OCI-LY3 (cell line): ENCODE measurements around the gene OGDH.
A peak's percentile ranks its signal among the peaks of the same experiment; 100 is the strongest.
"Not testable (repeated sequence)": the region's sequence is repeated elsewhere in the genome, so short reads cannot be mapped to it uniquely, and the experiment has no call there.

Experiments used
- H2AFZ ChIP-seq: fragments of 200-600, 300-600 bp; shearing (Covaris generic); 2 replicates; pipeline ENCODE4 v1.6.0; 2014; ENCODE audit warnings: antibody characterized with exemption, low read depth, low read length
- H3K27ac ChIP-seq: fragments of 200-600, 300-600 bp; sonication (generic); 2 replicates; pipeline ENCODE4 v1.5.1; 2014; ENCODE audit warnings: mild to moderate bottlenecking, low read length, moderate library complexity, mixed read lengths
- H3K27me3 ChIP-seq: fragments of 200-600, 300-600 bp; sonication (generic); 2 replicates; pipeline ENCODE4 v1.6.1; 2014; ENCODE audit warnings: low read depth, low read length, mixed read lengths
- H3K36me3 ChIP-seq: fragments of 200-600, 300-600 bp; sonication (generic); replicated peaks from 2 replicates; pipeline ENCODE3; 2014; ENCODE audit warnings: low read depth, low read length, mixed read lengths
- H3K4me1 ChIP-seq: fragments of 300-600, 200-600 bp; sonication (generic); 2 replicates; pipeline ENCODE4 v1.6.1; 2014; ENCODE audit warnings: low read length, mixed read lengths
- H3K4me2 ChIP-seq: fragments of 200-600, 300-600 bp; sonication (generic); 2 replicates; pipeline ENCODE4 v1.6.1; 2014; ENCODE audit warnings: low read length, mixed read lengths
- H3K4me3 ChIP-seq: fragments of 300-600, 200-600 bp; sonication (generic); 2 replicates; pipeline ENCODE4 v1.5.1; 2014; ENCODE audit warnings: antibody characterized with exemption, mild to moderate bottlenecking, low read length, moderate library complexity
- H3K79me2 ChIP-seq: fragments of 300-600, 200-600 bp; shearing (Covaris generic); 2 replicates; pipeline ENCODE4 v1.6.1; 2014; ENCODE audit warnings: mild to moderate bottlenecking, low read length, mixed read lengths
- H3K9ac ChIP-seq: fragments of 300-600, 200-600 bp; shearing (Covaris generic); 2 replicates; pipeline ENCODE4 v1.6.0; 2014; ENCODE audit warnings: mild to moderate bottlenecking, low read length, moderate library complexity
- H3K9me3 ChIP-seq: fragments of 200-600, 300-600 bp; shearing (Covaris generic); 2 replicates; pipeline ENCODE4 v1.6.1; 2014; ENCODE audit warnings: low read length, mixed read lengths; ENCODE audit not compliant: insufficient read depth
- H4K20me1 ChIP-seq: fragments of 200-600, 300-600 bp; sonication (generic); 2 replicates; pipeline ENCODE4 v1.6.1; 2016; ENCODE audit warnings: low read length, mixed read lengths; ENCODE audit not compliant: insufficient read depth
- EZH2phosphoT487 ChIP-seq: fragments of 200-600 bp; shearing (Covaris generic); IDR thresholded peaks from 2 replicates; pipeline ENCODE4 v1.6.1; 2018; ENCODE audit warnings: antibody characterized with exemption, mixed run types, low read depth
- TF ChIP-seq, protein P1 (sequence below): fragments of 200-600, 300-600 bp; sonication (generic); IDR thresholded peaks from 2 replicates; pipeline ENCODE4 v1.5.1; 2014; ENCODE audit warnings: antibody characterized with exemption, low read length, low read depth

OGDH gene

DNA sequence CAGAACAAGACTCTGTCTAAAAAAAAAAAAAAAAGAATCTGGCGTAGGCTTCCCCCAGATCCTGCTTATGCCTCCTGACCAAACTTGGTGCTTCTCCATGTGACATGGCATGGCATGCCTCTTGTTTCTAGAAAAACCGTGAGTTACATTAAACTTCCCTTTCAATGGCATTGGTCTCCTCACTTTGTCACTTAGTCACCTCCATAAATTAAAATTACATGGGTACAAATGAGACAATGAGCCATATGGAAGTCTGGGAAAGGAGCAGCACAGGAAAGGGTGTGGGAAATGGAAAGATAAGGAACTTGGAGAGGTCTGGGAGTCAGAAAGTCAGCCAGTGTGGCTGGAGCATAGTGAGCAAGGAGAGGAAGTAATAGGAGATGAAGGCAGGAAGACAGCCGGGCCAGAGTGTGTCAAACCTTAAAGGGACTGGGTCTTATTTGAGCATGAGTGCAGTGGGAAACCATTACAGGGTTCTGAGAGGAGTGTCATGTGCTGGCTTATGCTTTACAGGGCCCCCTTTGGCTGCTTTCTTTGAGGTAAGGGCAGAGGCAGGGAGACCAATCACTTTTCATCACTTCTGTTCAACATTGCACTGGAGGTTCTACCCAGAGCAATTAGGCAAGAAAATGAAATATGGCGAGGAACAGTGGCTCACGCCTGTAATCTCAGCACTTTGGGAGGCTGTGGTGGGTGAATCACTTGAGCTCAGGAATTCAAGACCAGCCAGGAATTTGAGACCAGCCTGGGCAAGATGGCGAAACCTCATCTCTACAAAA is 120.9 kb downstream of the OGDH start:
- Histone ChIP-seq H2AFZ (peak overlapping the region; percentile 85), H3K36me3 (no peaks in the 10 kb centered on the region), H3K27me3 (no peaks in the 10 kb centered on the region), H3K4me2 (no peak overlapping the region), H3K4me3 (no peak overlapping the region), H3K79me2 (no peaks in the 10 kb centered on the region), H3K9me3 (no peaks in the 10 kb centered on the region), H3K9ac (no peak overlapping the region), H4K20me1 (no peaks in the 10 kb centered on the region), H3K27ac (no peak overlapping the region), H3K4me1 (no peaks in the 10 kb centered on the region)
- no peak for TF ChIP-seq EZH2phosphoT487
- TF ChIP-seq, protein P1, sequence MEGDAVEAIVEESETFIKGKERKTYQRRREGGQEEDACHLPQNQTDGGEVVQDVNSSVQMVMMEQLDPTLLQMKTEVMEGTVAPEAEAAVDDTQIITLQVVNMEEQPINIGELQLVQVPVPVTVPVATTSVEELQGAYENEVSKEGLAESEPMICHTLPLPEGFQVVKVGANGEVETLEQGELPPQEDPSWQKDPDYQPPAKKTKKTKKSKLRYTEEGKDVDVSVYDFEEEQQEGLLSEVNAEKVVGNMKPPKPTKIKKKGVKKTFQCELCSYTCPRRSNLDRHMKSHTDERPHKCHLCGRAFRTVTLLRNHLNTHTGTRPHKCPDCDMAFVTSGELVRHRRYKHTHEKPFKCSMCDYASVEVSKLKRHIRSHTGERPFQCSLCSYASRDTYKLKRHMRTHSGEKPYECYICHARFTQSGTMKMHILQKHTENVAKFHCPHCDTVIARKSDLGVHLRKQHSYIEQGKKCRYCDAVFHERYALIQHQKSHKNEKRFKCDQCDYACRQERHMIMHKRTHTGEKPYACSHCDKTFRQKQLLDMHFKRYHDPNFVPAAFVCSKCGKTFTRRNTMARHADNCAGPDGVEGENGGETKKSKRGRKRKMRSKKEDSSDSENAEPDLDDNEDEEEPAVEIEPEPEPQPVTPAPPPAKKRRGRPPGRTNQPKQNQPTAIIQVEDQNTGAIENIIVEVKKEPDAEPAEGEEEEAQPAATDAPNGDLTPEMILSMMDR = no peak

DNA sequence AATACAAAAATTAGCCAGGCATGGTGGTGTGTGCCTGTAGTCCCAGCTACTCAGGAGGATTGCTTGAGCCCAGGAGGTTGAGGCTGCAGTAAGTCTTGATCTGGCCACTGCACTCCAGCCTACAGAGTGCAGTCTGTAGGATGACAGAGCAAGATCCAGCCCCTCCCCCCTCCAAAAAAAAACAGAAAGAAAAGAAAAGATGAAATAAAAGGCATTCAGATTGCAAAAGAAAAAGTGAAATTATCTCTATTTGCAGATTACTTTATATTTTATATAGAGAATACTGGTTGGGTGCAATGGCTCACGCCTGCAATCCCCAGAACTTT is 121.5 kb downstream of the OGDH start:
- H3K27ac ChIP-seq = no peak overlapping the region
- H3K27me3 ChIP-seq = no peaks in the 10 kb centered on the region
- H3K9me3 ChIP-seq = no peaks in the 10 kb centered on the region
- no peaks in the 10 kb centered on the region for H3K36me3 ChIP-seq
- no peaks in the 10 kb centered on the region for H3K79me2 ChIP-seq
- H3K4me2 ChIP-seq = no peak overlapping the region
- no peaks in the 10 kb centered on the region for H3K4me1 ChIP-seq
- no peaks in the 10 kb centered on the region for H4K20me1 ChIP-seq
- no peak overlapping the region for H2AFZ ChIP-seq
- H3K4me3 ChIP-seq = no peak overlapping the region
- TF ChIP-seq EZH2phosphoT487 = no peak
- TF ChIP-seq, protein P1 = no peak
- no peak overlapping the region for H3K9ac ChIP-seq

DNA sequence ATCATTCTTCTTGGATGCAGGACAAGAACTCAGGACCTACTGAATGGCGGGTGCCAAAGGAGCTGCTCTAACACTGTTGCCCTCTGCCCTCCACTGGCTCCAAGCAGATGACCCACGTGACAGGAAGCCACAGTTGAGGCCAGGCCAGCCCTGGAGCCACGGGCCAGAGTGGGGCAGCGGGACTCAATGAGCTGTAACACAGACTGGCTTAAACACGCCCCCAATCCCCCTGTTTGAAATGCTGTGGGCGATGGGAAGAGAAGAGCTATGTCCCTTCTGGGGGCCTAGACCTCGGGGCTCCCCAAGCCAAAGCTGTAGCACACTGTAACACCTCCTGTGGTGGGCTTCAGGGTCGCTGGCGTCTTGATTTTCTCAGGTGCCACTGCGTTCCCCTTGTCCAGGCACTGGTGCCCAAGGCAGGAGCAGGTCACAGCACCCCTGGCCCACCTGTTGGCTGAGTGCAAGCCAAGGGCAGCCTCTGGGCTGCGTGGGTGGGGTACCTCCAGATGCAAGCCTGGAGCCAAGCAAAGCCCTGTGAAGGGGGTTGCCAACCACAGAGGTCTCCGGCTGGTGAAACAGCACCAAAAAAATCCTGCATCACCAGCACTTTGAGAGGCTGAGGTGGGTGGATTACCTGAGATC is 123.6 kb downstream of the OGDH start:
- Histone ChIP-seq H3K9ac (no peak overlapping the region), H2AFZ (no peak overlapping the region), H3K9me3 (no peaks in the 10 kb centered on the region), H3K4me1 (peaks cover under 1% of the 10 kb centered on the region), H3K27ac (no peak overlapping the region), H4K20me1 (no peaks in the 10 kb centered on the region), H3K79me2 (no peaks in the 10 kb centered on the region), H3K4me2 (no peak overlapping the region), H3K4me3 (no peak overlapping the region), H3K27me3 (no peaks in the 10 kb centered on the region), H3K36me3 (no peaks in the 10 kb centered on the region)
- TF ChIP-seq, protein P1 = no peak
- no peak for TF ChIP-seq EZH2phosphoT487

DNA sequence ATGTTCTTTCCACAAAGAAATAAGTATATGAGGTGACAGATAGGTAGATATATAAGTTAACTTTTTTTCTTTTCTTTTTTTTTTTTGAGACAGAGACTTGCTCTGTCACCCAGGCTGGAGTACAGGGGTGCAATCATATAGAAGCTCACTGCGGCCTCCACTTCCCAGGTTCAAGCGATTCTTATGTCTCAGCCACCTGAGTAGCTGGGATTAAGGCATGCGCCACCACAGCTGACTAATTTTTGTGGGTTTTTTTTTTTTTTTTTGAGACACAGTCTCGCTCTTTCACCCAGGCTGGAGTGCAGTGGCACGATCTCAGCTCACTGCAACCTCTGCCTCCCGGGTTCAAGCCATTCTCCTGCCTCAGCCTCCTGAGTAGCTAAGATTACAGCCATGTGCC is 126.5 kb downstream of the OGDH start:
- H3K4me3 ChIP-seq, H3K4me1 ChIP-seq, H3K27ac ChIP-seq, H2AFZ ChIP-seq, H4K20me1 ChIP-seq, H3K9me3 ChIP-seq, H3K27me3 ChIP-seq, H3K36me3 ChIP-seq, H3K4me2 ChIP-seq, H3K79me2 ChIP-seq, H3K9ac ChIP-seq: not testable (repeated sequence)
